GM12873 (cell line): Measurements from ENCODE around the gene LIMCH1.

Experiments
- TF ChIP-seq, protein P1 (sequence below): IDR thresholded peaks from 2 replicates; pipeline ENCODE4 v1.5.1; 2012; ENCODE audit warnings: low read depth, mild to moderate bottlenecking, moderate library complexity, low read length, control low read depth; ENCODE audit not compliant: insufficient read depth; ENCODE audit errors: missing control alignments

The LIMCH1 gene

DNA sequence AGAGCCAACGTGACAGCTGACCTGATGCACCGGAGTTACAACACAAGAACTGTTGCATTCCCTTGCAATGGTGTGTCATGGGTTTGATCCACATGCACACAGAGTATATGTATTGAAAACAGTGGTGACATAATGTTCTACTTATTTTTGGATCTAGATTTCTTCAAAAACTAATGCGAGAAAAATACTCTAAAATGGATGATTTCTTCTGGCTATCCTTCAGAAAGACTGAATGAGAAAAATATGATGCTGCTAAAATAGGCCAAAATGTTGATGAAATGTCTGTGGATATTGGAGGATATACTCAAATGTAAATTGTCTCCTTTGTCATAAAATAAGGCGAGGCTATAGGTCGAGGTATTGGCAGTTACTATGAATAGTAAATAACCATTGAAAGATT lies 30.4 kb downstream of the LIMCH1 start:
- TF ChIP-seq, protein P1, sequence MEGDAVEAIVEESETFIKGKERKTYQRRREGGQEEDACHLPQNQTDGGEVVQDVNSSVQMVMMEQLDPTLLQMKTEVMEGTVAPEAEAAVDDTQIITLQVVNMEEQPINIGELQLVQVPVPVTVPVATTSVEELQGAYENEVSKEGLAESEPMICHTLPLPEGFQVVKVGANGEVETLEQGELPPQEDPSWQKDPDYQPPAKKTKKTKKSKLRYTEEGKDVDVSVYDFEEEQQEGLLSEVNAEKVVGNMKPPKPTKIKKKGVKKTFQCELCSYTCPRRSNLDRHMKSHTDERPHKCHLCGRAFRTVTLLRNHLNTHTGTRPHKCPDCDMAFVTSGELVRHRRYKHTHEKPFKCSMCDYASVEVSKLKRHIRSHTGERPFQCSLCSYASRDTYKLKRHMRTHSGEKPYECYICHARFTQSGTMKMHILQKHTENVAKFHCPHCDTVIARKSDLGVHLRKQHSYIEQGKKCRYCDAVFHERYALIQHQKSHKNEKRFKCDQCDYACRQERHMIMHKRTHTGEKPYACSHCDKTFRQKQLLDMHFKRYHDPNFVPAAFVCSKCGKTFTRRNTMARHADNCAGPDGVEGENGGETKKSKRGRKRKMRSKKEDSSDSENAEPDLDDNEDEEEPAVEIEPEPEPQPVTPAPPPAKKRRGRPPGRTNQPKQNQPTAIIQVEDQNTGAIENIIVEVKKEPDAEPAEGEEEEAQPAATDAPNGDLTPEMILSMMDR, result no peak

DNA sequence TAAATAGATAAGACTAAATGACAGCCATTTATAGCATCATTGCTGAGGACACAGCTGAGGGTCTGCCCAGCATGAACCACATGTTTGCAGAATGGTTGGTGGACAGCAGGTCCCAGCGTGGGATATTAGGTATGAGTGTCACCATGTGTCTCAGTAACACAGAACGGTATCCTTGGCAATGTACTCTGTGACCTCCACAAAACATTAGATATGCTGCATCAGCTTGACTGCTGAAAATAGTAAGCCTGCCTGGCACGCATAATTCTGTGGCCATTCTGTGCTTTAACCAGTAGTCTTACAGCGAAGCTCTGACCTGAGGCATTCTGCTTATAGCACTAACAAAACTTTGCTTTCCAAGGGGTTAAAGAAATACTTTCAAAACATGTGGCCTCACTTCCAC lies 32.0 kb downstream of the LIMCH1 start:
- TF ChIP-seq, protein P1, result no peak

DNA sequence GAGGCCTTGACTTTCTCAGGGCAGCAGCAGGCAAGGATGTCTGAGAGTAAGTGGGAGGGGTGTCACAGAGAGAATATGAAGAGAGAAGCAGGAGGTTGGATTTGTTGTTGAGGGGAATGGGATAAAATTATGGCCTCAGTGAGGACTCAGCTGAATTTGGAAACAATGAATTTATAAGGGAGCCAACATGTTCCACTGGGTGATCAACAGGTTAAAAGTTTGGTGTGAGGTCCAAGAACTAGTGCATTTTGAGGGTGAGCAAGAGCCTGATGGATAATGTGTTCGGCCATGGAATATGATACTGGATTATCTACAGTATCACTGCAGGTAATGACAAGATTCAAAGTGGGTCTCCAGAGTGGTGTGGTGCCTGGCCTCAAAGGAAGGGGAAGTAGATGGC lies 33.5 kb downstream of the LIMCH1 start:
- TF ChIP-seq, protein P1, result no peak

DNA sequence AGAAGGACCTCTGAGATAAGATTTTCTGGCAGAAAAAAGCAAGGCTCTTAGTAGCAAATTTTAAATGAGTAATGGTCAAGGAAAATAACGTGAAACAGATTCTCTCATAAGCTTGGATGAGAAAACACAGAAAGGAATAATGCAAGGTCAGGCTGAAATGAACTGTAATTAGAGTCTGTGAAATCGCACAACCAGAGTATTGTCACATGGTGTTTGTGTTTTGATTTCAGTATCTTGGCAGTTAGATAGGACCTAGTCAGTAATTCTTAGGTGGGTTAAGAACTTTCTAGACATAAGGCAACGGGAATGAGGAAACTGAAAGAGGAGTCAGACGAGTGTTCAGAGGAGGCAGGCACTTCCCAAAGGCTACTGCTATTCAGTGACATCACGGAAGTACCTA lies 34.6 kb downstream of the LIMCH1 start:
- TF ChIP-seq, protein P1, result no peak

DNA sequence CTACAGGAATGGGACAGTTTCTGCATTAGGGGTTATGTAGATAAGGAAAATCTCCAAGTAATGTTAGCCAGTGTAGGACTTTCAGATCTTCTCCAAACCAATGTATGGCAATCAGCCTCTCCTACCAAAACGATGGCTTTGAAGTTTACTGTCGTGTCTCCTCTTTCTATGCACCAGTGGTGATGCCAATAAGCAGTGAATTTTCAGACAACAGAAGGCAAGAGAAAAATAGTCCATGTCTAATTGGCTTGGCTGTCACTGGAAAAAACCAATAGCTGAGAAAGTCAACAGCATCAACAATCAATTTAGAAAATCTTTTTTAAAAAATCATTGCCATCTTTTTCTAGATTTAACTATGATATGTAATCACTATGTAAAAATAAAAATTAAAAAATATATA lies 35.0 kb downstream of the LIMCH1 start:
- TF ChIP-seq, protein P1, result no peak

DNA sequence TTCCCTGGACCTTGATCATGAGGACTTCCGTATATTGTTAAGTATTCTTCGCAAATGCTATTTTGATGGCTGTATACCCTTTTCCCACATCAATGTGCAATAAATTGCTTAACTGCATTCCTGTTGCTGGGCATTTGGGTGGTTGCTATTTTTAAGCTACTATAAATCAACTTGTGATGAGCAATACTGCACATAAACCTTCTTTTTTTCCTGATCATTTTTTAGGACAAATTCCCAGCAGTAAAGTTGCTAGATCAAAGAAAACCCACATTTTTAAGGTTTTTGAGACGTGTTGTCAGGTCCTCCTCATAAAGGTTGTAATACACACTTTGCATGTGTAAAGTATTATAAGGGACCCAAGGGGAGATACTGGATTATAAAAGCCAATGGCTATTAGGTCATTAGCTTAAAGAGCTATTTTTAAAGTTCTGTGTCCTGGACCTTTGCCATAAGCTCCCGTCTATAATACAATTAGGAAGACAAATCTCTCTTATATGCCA lies 35.6 kb downstream of the LIMCH1 start:
- TF ChIP-seq, protein P1, result no peak

DNA sequence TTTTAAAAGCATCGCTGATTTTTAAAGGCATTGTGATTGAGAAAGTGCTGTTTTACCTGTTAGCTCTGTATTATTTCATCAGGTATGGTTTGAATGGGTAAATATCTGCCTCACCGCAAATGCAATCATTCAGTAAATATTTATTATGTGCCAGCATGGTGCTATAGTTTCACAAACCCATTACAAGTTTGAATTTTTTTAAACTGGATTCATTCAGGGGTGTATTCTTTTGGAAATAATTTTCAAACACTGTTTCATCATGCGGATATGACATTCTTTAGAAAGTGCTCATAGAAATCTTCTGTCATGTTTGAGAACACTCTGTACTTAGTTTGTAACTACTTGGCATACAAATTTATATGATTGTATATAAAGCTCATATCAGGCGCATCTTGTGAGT lies 37.2 kb downstream of the LIMCH1 start:
- TF ChIP-seq, protein P1, result no peak
